Kidney epithelial cell (primary cell): ENCODE results near the gene OBSL1. TPM values are rescaled to one million over a fixed set of nuclear protein-coding genes. Genes with fewer than 3 reads are reported as not detected.
A peak's percentile ranks its signal among the peaks of the same experiment; 100 is the strongest.

Source experiments
- DNase-seq: peaks from one replicate; pipeline ENCODE4 v3.0.0-alpha.2; 2010; ENCODE audit warnings: low read depth
- H3K27me3 ChIP-seq: 2 replicates; pipeline ENCODE4 v1.6.0; 2011; ENCODE audit warnings: low read length; ENCODE audit not compliant: control insufficient read depth, insufficient read depth
- H3K36me3 ChIP-seq: 2 replicates; pipeline ENCODE4 v1.5.1; 2011; ENCODE audit warnings: low read length; ENCODE audit not compliant: control insufficient read depth, insufficient read depth
- H3K4me3 ChIP-seq: 2 replicates; pipeline ENCODE4 v1.5.1; 2011; ENCODE audit warnings: low read depth, mild to moderate bottlenecking, control low read depth, low read length
- CTCF ChIP-seq: IDR thresholded peaks from 2 replicates; pipeline ENCODE4 v1.5.1; 2011; ENCODE audit warnings: mild to moderate bottlenecking, moderate library complexity, low read length, control low read depth, inconsistent platforms; ENCODE audit not compliant: insufficient read depth, poor library complexity, severe bottlenecking
- total RNA-seq: library from RNA; depleted of rRNA; stranded (reverse); fragments of >200 nt; gene quantifications from 2 replicates; pipeline ENCODE4 v1.2.3, GENCODE V29; 2015

Gene OBSL1
- total RNA-seq, 1 donor from 2014 or later = 39.8 TPM

DNA sequence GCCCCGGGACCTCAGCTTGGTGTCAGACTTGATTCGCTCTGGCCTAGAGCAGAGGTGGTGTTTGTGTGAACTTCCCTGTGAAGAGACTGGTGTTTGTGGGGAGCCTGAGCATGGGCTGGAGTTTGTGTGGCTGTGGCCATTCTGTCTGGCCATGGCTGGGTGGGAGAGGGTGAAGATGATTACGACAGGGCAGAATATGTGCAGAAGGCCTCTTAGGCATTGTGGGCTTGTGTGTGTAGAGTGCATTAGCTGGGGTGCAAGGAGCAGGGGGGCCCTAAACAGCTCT is 10.5 kb downstream of the OBSL1 start:
- DNase-seq = no peak
- TF ChIP-seq CTCF = no peak
- H3K4me3 ChIP-seq = no peak overlapping the region
- H3K27me3 ChIP-seq = peaks cover 13% of the 10 kb centered on the region
- peaks cover 1% of the 10 kb centered on the region for H3K36me3 ChIP-seq

DNA sequence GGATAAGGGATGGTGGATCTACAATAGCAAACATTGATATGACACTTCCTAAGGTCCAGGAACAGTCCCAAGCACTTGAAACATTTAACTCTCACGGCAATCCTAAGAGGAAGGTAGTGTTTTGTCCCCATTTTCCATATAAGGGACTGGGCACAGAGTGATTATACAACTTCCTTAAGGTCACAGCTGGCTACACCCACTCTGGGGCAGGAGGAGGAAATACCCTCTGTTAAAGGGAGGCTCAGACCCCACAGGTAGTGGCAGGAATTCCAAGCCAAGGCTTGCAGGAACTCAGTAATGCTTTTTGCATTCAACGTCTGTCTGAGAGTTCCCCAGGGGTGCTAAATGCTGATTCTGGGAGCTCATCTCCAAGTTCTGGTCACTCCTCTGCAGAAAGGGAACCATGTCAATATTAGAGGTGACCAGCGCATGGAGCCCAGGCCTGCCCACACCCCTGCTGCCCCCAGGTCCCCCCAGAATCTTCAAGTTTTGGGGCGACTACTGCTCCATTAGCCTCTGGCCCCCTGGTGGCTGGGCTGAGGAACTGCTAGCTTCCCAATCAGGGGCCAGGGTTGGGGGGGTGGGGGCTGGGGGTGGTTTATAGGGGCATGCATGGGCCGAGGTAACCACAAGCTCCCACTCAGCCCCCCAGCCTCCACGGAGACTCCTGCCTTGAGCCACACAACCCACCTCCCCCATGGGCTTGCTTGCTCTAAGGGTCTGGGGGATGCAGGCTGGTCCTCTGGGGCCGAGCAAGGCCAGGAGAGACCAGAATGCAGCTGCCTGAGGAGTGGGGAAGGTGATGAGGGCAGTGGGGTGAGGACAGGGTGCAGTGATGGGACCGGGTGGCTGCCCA is 11.1 kb downstream of the OBSL1 start:
- TF ChIP-seq CTCF = peak; percentile 74
- Histone ChIP-seq H3K36me3 (no peaks in the 10 kb centered on the region), H3K27me3 (peaks cover 13% of the 10 kb centered on the region), H3K4me3 (no peak overlapping the region)
- DNase-seq = no peak

DNA sequence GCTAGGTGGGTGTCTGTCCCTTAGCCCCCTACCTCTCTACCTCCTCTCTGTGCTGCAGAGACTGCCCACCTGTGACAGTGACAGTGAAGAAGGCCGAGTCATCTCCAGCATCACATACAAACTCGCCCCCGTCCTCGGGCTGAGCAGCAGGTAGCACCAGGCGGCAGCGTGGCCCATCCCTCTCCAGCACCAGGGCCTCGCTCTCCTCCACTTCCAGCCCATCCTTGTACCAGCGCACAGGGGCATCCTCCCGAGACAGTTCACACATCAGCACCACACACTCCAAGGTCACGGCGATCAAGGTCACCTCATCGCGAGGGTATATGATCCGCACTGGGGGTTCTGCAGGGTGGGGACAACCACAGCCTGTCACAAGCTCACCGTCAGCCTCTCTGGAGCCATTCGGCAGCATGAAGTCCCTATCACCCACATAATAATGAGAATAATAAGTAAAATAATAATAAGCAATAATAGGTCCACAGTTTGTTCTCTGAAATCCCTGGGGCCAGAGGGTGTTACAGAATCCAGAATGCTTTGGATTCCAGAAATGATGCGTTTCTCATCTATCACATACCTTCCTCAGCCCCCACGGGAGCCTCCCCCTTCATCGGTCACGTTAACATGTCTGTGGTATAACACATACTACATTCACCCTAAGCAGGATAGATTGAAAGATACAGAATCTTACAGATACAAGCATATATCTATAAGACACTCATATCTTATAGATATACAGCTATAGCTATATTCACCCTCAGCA is 12.0 kb downstream of the OBSL1 start:
- Histone ChIP-seq H3K4me3 (no peak overlapping the region), H3K36me3 (no peaks in the 10 kb centered on the region), H3K27me3 (peaks cover 13% of the 10 kb centered on the region)
- no peak for DNase-seq
- no peak for TF ChIP-seq CTCF

GRCh38 chr2:219557791-219558785 is 13.3 kb downstream of the OBSL1 start:
- Histone ChIP-seq H3K36me3 (no peaks in the 10 kb centered on the region), H3K4me3 (no peak overlapping the region), H3K27me3 (peaks cover 19% of the 10 kb centered on the region)
- TF ChIP-seq CTCF = no peak
- DNase-seq = no peak

DNA sequence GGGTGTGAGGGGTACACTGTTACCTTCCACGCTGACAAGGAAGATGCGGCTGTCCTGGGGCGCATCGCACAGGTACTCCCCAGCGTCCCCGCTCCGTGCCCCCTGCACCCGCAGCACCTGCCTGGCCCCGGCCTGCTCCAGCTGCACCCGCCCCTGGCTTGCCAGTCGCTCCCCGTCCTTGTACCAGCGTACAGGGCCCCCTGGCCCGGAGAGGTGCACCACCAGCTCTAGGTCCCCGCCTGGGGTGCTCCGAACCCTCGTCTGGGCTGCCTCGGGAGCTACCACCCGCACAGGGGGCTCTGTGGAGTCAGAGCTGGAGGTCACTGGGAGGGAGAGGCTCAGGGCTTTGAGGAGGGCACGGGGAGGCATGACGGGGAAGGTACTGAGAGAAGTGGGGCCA is 14.0 kb downstream of the OBSL1 start:
- TF ChIP-seq CTCF = no peak
- Histone ChIP-seq H3K27me3 (peaks cover 22% of the 10 kb centered on the region), H3K4me3 (no peak overlapping the region), H3K36me3 (no peaks in the 10 kb centered on the region)
- no peak for DNase-seq
